Measurements from ENCODE around the gene ENO2. TPM values are rescaled to one million over a fixed set of nuclear protein-coding genes. Genes with fewer than 3 reads are reported as not detected.

ENO2 gene
- total RNA-seq, 1 donor from 2014 or later: 32.2 TPM

DNA sequence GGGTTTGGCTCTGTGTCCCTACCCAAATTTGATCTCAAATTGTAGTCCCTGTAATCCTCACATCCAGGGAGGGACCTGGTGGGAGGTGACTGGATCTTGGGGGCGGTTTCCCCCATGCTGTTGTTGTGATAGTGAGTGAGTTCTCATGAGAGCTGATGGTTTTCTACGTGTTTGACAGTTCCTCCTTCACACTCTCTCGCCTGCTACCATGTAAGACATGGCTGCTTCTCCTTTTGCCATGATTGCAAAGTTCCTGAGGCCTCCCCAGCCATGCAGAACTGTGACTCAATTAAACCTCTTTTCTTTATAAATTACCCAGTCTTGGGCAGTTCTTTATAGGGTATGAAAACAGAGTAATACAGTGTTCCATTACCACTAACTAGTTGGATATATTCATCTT is 20.1 kb upstream of the ENO2 start:
- H3K4me1 Mint-ChIP-seq (ENCODE audit: unreplicated experiment): peaks cover 4% of the 10 kb centered on the region
- H3K27ac Mint-ChIP-seq: no peak overlapping the region
- H3K9me3 Mint-ChIP-seq: no peaks in the 10 kb centered on the region
- TF ChIP-seq, protein P1, sequence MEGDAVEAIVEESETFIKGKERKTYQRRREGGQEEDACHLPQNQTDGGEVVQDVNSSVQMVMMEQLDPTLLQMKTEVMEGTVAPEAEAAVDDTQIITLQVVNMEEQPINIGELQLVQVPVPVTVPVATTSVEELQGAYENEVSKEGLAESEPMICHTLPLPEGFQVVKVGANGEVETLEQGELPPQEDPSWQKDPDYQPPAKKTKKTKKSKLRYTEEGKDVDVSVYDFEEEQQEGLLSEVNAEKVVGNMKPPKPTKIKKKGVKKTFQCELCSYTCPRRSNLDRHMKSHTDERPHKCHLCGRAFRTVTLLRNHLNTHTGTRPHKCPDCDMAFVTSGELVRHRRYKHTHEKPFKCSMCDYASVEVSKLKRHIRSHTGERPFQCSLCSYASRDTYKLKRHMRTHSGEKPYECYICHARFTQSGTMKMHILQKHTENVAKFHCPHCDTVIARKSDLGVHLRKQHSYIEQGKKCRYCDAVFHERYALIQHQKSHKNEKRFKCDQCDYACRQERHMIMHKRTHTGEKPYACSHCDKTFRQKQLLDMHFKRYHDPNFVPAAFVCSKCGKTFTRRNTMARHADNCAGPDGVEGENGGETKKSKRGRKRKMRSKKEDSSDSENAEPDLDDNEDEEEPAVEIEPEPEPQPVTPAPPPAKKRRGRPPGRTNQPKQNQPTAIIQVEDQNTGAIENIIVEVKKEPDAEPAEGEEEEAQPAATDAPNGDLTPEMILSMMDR (conservative IDR thresholded peaks at IDR 0.05): no peak
- peaks cover under 1% of the 10 kb centered on the region for H3K36me3 Mint-ChIP-seq
- no peak for DNase-seq (ENCODE audit: extremely low spot score, unreplicated experiment)
- no peaks in the 10 kb centered on the region for H3K27me3 Mint-ChIP-seq
- H3K4me3 Mint-ChIP-seq: no peak overlapping the region

DNA sequence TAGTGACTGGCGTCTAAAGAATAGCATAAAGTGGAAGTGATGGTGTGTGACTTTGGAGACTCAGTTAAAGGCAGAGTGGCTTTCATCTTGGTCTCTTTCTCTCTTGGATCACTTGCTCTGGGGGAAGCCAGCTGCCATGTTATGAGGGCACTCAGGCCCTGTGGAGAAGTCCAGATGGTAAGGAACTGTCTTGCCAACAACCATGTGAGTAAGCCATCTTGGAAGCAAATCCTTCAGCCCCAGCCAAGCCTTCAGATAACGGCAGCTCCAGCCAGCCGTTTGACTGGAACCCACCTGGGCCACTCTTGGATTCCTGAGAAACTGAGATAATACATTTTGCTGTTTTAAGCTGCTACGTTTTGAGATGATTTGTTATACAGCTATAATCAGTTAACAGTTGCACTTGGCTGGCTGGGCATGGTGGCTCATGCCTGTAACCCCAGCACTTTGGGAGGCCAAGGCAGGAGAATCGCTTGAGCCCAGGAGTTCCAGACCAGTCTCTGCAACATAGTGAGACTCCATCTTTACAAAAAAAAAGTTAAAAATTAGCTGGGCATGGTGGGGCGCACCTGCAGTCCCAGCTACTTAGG is 17.4 kb upstream of the ENO2 start:
- Mint-ChIP-seq H3K9me3 (no peaks in the 10 kb centered on the region), H3K36me3 (peaks cover 4% of the 10 kb centered on the region), H3K27me3 (no peaks in the 10 kb centered on the region), H3K4me1 (ENCODE audit: unreplicated experiment) (no peaks in the 10 kb centered on the region), H3K27ac (peak overlapping the region; percentile 51), H3K4me3 (no peak overlapping the region)
- no peak for DNase-seq (ENCODE audit: extremely low spot score, unreplicated experiment)
- TF ChIP-seq, protein P1 (conservative IDR thresholded peaks at IDR 0.05): no peak

DNA sequence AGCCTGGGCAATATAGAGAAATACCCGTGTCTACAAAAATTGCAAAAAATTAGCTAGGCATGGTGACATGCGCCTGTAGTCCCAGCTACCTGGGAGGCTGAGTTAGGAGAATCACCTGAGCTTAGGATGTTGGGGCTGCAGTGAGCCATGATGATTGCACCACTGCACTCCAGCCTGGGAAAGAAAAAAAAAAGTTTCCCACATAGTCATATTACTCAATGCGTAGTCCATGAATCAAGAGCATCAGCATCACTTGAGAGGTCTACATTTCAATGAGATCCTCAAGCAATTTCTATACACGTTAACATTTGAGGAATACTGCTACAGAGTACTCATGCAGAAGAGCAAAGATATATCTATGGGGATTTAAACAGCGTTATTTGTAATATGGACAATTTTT is 15.0 kb upstream of the ENO2 start:
- no peaks in the 10 kb centered on the region for H3K4me1 Mint-ChIP-seq (ENCODE audit: unreplicated experiment)
- no peak overlapping the region for H3K4me3 Mint-ChIP-seq
- TF ChIP-seq, protein P1 (conservative IDR thresholded peaks at IDR 0.05): no peak
- H3K27me3 Mint-ChIP-seq: no peaks in the 10 kb centered on the region
- DNase-seq (ENCODE audit: extremely low spot score, unreplicated experiment): no peak
- no peaks in the 10 kb centered on the region for H3K9me3 Mint-ChIP-seq
- H3K36me3 Mint-ChIP-seq: peaks cover 10% of the 10 kb centered on the region
- H3K27ac Mint-ChIP-seq: no peak overlapping the region

DNA sequence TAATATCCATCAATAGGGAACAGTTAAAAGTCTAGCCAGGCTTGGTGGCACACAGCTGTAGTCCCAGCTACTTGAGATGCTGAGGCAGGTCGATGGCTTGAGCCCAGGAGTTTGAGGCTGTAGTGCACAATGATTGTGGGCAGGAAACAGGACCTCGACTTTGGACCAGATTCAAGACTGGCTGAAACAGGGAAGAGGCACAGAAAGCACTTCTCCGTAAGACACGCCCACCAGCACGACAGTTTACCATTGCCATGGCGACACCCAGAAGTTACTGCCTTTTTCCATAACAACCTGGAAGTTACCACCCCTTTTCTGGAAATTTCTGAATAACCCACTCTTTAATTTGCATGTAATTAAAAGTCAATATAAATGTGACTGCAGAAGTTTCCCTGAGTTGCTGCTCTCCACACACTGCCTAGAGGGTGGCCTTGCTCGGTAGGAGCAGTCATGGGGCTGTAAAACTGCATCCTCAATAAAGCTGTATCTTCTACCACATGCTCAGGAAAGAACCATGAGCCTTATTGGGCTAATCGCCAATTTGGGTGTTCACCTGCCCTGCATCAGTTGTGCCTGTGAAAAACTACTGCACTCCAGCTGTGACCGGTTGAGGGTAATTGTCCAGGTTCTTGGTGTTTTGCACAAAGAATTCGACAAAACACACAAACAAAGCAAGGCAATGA is 14.4 kb upstream of the ENO2 start:
- Mint-ChIP-seq H3K27ac (no peak overlapping the region), H3K27me3 (no peaks in the 10 kb centered on the region), H3K36me3 (peaks cover 10% of the 10 kb centered on the region), H3K4me3 (no peak overlapping the region), H3K9me3 (no peaks in the 10 kb centered on the region), H3K4me1 (ENCODE audit: unreplicated experiment) (no peaks in the 10 kb centered on the region)
- TF ChIP-seq, protein P1 (conservative IDR thresholded peaks at IDR 0.05): no peak
- no peak for DNase-seq (ENCODE audit: extremely low spot score, unreplicated experiment)

DNA sequence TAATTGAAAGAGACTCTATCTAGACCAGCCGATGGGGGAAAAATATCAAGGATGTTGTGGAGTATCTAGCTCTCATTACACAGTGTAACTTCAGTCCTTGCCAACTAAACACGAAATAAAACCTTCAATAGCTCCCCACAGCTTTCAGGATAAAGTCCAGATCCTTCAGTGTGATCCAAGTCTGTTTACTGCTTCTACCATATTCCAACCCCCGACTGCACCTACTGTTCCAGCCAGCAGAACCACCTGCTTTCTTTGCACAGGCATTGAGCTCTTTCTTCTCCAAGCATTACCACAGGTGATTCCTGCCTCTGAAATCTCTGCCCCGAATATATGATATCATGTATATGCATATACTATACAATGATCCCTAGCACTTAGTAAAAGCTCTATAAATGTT is 11.9 kb upstream of the ENO2 start:
- Mint-ChIP-seq H3K4me3 (no peak overlapping the region), H3K27ac (no peak overlapping the region)

More for the DNA sequence above, 11.9 kb upstream of the ENO2 start:
- Mint-ChIP-seq H3K4me1 (ENCODE audit: unreplicated experiment) (no peaks in the 10 kb centered on the region), H3K9me3 (no peaks in the 10 kb centered on the region), H3K27me3 (no peaks in the 10 kb centered on the region), H3K36me3 (peaks cover 10% of the 10 kb centered on the region)
- DNase-seq (ENCODE audit: extremely low spot score, unreplicated experiment): no peak
- TF ChIP-seq, protein P1 (conservative IDR thresholded peaks at IDR 0.05): no peak
